Superior temporal gyrus (tissue), 1 donor: Measurements from ENCODE around the gene SMAD2.

Experiments
- DNase-seq: peaks from one replicate; pipeline ENCODE4 v3.0.0-alpha.2; 2016; ENCODE audit errors: extremely low spot score

The SMAD2 gene

DNA sequence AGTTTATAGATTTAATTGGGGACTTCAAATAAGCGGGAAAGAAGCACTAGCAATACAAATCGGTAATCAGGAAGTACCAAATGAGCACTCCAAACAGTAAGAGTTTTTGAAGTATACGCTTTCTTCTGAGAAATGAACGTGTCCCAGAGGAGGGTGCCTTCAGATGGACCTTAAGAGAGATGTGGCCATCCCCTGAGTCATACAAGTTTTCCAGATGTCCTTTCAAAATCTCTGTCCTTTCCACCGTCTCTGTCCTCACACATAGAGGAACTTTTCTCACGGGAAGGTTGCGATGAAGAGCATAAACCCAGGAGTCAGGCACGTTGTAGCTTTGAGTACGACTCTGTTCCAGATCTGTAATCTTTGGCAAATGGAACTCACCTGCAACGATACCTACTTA is 1.7 kb upstream of the SMAD2 start:
- no peak for DNase-seq

DNA sequence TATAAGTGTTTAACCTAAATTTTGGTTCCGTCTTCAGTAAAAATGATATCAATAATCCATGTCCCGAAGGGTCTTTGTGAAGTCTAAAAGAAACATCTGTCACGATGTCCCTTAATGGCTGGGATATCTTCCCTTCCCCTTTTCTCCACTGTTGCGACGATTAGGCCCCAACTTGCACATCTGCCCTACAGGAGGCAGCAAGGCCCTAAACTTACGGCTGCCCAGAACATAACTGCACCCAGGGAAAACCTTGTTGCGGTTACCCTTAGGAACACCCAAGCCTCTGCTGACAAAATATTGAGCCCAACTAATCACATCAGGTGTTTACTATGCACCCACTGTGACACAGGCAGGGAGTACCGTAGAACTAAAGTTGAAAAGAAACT is 1.3 kb upstream of the SMAD2 start:
- no peak for DNase-seq

DNA sequence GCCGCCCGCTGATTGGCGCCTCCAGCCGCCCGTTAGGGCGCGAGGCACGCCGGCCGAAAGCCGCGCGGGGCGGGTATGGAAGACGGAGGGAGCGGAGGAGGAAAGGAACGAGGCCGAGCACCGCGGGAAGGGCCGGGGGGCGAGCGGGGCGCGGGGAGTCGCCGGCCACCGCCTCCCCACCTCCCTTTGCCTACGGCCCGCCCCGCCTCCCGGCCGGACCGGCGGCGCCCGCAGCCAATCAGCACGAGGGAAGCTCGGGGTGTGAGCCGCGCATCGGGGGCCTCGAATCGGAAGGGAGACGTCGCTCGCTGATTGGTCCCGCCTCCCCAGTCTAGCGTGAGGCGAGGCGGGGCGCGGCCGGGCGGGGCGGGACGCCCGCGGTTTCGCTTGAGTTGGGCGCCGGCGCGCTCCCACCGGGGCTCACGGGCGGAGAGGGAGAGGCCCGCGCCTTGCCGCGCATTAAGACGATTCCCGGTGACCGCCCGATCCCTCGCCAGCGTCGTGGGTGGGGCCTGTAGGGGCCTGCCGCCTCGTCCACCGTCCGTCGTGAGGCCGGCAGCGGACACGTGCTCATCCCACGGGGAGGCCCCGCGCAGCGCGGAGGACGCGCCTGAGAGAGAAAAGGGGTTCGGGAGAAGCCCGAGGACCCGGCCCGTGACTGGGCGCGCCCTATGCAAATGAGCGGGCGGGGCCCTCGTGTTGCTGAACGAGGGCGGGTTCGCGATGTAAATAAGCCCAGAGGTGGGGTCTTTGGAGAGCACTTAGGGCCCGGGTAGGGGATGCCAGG is 665 bp upstream of the SMAD2 start:
- peak; percentile 96 for DNase-seq

DNA sequence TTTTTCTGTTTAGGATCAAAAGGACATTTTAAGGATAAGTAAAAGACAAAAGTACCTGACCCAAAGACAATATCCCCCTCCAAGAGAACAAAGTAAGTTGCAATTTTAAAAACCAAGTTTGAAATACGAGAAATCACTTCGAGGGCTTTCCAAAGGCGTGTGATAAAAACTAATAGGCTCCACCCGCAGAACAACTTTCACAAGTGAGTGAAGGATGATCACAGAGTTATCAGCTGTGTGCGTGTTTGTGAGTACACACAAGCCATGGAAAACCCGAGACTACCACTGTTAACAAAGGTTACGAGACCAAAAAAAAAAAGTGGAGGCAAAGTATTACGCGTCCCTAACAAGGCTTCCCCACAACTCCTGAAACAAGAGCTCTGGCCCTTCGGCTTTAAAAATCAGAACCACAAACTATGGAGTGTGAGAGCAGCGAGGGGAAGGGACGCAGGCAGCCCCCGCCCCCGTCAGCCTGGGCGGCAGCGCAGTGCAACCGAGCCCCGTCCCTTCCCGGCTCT is 719 bp downstream of the SMAD2 start:
- DNase-seq = no peak

DNA sequence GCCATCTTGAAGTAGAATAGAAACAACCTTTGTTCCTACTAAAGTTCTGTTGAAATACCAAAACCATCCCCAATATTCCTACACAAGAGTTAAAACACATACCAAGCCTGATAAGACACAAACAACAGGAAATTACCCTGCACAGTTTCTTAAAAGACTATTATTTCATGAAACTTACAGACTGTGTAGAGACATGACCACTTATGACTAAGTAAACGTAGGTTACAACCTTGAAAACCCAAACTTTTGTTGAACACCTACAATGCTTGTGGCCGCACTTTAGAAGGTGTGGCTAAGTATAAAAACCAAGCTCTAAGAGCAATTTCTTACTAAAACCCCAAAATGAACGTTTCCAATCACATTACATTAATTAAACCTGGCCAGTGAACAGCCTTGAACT is 2.0 kb downstream of the SMAD2 start:
- DNase-seq = no peak

DNA sequence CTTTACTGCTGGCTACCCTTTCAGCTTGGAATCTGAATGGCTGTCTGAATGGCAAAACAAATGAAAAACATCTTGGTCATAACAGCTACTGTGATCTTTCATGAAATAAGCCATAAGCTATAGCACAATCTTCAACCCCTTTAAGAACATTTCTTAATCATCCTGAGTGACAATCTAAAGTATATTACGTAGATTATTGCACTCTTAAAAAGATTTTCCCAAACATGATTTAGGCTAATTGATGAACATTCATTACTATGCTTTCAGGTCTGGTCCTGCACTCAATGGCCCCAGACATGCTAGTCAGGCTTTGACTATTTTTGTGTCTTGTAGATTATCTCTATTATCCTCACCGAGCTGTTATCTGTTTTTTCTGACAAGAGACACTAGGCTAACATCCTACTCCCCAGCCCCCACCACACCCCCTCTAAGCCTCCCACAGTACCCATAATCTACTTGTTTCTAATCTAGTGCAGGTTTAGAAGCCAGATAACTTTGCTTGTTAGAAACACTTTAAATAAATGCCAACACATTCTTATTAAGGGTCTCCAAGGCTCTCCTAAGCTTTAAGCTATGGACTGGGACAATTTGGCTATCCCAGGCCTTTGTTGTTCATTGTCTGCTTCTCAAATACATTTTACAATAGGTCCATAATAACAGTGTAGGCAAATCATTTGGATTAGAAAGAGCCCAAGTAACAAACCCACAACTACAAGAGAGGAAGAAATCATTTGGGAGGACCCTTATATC is 4.2 kb downstream of the SMAD2 start:
- DNase-seq = no peak

DNA sequence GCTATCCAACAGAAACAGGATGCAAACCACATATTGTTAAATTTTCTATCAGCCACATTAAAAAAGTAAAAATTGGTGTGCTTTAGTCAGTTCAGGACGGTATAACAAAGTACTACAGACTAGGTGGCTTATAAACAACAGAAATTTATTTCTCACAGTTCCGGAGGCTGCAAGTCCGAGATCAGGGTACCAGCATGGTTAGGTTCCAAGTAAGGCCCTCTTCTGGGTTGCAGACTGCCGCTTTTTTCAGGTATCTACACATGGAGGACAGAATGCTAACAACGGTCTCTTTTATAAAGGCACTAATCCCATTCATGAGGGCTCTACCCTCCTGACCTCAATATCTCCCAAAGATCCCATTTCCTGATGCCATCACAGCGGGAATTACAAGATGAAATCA is 10.5 kb downstream of the SMAD2 start:
- no peak for DNase-seq

DNA sequence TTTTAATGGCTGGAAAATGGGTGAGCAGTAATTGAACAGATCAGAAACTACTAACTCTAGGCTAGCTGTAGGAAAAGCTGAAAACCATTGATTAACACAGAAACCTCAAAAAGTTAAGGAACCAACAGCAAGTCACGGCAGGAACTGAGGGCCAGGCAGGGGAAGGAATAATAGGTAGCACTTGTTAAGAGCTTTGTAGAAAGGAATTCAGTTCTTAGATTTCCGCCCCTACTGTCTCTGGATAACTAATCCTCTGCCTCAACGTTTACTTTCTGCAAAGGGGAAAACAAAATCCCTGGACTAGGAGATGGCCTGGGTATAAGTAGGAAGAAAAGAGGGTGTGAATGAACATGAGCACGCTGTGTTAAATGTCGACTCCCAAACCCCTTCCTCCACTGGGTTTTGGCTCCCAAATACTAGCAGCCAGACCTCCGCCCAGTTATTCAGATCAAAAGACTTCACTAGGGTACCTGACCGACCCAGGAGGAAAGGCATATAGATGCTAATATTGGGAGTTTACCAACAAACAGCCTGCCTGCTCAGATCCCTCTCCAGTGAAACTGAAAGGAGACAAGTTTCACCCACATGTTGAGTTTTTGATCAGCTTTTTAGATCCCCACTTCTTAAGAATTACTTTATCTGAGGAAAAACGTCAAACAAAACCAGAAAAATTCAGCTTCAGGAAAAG is 12.4 kb downstream of the SMAD2 start:
- no peak for DNase-seq

DNA sequence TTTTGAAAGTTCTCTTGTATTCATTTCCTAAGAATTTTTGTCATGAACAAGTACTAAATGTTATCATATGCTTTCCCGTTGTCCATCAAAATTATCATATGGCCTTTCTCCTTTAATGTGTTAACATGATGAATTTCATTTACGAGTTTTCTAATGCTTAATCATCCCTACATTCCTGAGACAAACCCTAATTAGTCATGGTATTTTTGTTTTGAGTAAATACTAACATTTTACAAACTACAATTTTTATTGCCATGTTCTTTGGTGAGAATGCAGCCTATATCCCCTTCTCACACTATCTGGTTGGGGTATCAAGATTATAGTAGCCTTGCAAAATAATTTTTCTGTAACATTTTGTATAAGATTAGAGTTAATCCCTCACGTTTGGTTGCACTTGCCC is 14.5 kb downstream of the SMAD2 start:
- no peak for DNase-seq

DNA sequence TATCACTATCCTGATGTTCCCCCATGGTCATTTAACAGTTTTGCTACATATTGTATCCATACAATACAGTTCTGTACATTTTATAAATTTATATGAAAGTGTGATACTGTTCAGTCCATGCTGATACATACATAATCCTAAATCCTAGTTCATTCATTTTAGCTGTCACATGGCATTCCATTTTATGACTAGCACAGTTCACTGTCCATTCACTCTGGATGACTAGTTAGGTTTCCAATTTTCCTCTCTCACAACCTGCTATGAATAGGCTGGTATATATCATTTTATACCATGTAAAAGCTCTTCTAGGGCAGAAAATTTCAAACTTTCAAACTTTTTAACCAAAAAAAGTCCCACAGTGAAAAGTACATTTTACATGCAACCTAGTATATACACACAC is 15.2 kb downstream of the SMAD2 start:
- no peak for DNase-seq

DNA sequence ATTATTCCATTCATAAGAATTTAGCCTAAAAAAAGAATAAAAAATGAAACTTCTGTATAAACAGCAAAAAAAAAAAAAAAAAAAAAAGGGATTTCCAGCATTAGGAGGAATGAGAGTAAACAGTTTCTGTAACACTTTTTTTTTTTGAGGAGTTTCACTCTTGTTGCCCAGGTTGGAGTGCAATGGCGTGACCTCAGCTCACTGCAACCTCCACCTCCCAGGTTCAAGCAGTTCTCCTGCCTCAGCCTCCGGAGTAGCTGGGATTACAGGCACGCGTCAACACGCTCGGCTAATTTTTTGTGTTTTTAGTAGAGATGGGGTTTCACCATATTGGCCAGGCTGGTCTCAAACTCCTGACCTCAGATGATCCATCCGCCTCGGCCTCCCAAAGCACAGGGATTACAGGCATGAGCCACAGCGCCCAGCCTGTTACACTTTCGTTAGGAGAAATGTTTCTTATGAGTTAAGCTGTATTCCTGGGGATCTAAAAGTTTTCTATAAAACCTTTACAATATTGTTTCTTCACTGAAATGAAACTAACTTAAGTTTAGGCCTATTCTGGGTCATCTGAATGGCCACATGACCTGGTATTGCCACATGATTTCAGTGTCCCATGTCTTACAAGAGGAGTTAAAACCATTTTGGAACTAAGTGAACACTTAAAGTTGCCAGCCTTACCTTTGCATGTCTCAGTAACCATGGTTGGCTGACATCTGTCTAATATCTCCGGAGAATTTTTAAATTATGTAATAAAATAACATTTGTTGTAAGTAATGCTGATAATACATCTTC is 17.5 kb downstream of the SMAD2 start:
- no peak for DNase-seq

DNA sequence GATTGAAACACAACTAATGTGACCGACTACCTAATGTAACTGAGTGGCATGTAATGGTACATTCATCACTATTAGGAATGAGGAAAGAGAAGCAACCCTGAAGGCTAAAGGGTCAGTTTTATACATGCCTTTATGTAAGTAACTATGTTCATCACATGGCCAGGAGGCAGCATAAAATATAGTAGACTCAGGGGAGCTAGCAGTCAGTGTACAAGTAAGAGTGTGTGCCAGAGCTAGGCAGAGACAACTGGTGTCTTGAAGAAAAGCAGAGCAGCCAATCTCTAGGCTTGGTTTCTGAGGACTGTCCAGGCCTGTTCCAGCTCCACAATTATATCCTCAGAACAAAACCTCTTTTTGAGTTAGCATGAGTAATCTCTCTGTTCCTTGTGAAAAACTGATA is 18.1 kb downstream of the SMAD2 start:
- peak; percentile 68 for DNase-seq

DNA sequence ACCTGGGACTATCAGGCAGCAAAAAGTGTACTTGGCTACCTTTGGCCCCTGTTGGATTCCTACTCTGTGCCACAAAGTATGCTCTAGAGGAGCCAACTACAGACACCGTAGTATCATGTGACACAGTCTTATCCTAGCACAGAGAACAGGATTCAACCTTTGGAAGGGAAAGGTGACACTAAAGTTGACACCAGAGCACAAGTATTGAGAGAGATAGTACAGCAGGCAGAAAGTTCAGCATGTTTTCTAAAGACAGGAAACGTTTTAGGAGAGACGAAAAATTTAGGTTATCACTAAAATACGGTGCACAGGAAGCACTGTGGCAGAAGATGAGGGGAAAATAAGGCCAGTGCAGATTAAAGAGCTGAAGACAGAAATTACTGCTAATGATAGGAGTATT is 18.6 kb downstream of the SMAD2 start:
- DNase-seq = no peak

DNA sequence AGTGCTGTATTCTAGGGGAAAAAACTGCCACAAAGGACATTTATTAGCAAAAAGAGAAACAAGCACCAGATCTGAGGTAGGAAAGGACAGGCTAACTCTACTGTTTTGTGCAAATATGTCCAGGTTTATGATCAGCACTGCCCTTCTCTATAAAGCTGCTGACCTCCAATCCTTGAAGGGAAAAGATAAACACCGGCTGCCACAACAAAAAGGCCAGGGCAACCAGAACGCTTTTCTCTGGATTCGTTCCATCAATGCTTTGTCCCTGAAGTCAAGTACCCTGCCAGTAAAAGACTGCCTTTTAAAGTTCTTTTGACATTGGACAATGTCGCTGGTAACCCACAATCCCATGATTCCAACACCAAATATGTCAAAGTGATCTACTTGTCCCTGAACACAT is 21.0 kb downstream of the SMAD2 start:
- DNase-seq = no peak

DNA sequence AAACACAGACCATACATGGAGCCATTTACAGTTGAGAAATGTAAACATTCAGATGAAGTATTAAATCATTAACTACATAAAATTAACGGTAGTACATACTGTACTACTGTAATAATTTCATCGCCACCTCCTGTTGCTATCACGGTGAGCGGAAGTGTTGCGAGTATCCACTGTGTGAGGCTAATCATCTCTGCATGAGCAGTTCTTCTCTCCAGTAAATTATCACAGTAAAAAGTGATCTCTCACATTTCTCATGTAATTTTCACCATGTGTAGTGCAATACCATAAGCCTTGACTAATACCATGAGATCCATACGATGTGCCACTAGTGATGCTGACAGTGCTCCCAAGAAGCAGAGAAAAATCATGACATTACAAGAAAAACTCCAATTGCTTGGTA is 21.9 kb downstream of the SMAD2 start:
- no peak for DNase-seq

DNA sequence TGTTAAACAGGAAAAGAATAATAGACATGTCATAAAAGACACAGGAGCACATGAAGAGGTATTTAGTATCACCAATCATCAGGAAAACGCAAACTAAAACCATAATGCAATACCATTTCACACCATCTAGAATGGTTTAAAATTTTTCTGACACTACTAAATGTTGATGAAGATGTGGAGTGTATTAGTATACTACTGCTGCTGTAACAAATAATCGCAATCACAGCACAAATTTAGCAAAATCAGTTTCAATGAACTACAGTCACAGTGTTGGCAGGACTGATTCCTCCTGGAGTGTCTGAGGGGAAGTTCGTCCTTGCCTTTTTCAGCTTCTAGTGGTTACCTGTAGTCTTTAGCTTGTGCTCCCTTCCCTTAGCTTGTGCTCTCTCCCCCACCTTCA is 24.1 kb downstream of the SMAD2 start:
- no peak for DNase-seq

DNA sequence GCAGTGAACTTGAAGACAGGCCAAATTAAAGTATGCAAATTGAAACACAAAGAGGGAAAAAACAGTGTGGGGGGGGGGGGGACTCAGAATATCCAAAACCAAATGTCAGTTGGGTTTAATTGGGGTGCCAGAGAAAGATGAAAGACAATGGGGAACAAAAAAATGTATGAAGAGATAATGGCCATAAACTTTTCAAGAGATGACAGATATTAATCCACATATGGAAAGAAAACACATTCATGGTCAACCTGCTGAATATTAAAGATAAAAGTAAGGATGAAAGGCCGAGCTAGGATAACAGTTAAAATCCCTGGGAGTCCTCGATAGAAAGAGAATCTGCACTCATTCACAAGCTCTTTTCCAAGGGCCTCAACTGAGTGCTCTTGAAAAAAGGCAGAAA is 26.6 kb downstream of the SMAD2 start:
- no peak for DNase-seq

DNA sequence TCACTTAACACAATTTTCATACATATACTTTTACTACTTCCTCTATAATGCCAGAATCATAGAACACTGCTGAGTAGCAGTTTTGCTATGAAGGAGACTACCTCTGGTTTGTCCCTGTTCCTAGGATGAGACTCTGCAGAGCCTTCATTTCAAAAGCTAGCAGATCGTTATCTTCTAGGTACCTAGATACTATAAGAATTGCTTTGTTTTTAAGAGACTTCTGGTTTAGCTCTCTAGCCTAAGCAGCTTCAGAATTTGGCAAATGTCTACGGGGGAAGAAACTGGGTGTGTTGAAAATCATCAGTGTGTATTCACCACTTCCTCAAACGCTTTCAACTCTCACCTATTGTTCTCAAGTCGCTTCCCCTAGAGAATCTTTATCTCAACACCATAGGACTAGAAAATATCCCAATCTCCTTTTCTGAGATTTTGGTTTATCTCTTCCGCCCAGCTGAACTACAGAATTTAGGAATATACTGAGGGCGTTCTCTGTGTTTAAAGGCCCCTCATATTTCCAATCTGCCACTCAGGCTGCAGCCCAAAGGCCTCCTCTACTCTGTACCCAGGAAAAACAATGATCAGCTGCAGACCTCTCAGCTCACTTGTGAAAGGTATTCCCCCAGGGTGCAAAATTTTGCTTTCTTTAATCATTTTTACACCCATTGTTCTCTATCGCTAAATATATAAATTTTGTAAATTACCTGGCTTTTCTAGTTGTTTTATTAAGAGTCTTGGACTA is 28.7 kb downstream of the SMAD2 start:
- no peak for DNase-seq

DNA sequence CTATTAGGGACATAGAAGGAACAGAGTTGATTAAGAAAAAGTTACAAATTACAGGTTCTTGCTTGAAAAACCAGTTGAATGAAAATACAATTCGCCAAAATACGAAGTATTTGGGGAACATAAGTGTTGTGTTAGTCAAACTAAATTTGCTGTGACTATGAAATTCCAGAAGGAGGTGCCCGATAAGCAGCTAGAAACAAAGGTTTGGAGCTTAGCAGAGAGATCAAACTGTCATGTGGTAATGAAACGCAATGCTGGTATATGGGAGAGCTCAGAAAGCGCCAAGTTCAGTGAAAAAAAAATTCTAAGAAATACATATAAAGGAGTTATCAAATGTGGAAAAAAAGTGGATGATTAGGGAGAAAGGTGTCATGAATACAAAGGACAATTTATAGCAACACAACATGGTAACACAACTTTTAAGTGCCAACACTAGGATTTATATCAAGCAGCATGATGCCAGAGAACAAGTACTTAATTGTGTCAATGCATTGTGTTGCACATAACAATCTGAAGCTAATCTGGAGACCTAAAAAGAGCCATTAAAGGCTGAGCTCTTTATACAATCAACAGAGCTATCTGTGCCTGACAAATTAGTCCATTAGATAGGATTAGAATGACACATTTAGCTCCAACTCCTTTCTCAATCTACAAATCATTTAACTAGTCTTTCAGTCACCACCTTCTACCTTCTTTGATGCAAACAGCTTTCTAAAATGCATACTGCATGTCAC is 31.2 kb downstream of the SMAD2 start:
- DNase-seq = no peak

DNA sequence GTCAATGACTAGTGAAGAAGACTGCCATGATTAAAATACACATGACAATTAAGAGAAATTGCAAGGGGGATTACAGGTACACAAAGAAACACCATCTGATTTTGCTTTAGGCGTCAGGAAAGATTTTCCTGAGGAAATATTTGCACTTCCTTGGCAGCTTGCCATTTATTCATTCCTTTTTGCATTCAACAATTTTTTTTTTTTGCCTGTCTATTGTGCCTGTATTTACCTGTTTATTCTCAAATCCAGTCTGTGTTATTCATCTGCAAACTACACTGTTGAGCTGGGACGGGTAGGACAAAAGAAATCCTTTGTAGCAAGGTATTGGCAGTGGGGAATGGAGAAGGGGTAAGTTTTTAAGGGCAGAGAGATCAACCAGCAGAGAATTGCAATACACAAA is 31.8 kb downstream of the SMAD2 start:
- no peak for DNase-seq

DNA sequence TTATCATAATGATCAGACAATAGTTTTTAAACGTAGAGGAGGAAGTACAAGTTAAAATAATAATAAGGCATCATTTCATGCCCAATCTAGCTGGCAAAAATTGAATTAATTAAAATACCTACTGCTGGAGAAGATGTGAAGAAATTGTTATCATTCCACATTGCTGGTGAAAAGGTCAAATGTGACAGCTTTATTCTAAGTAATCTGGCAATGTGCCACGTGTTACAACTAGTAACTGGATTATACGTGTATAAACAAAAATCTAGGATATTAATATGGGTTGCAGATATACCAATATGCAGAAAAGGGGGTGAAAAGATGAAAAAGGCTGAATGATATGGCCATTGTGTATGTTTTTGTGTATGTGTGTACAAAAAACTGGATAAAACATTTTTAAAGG is 32.4 kb downstream of the SMAD2 start:
- no peak for DNase-seq
